ENCODE measurements around the gene GADD45A. TPM values are rescaled to one million over a fixed set of nuclear protein-coding genes. Genes with fewer than 3 reads are reported as not detected.

GADD45A gene
- total and polyA plus RNA-seq, 4 donors, result 9.4 to 29.4 (median 21.5) TPM

- WGBS (ENCODE audit: insufficient coverage), result under 1% methylated on average over 64 of the region's 65 CpGs
- DNase-seq (ENCODE audit: low read depth in 4 of 6, low spot score in 6 of 6), result no peak
- no peaks in the 10 kb centered on the region for H3K9me3 ChIP-seq (ENCODE audit: control insufficient read depth, insufficient read depth, low read length)
- peak overlapping the region; percentile 86 for H3K4me3 ChIP-seq (ENCODE audit: low read depth, low read length)
- H3K27ac ChIP-seq (ENCODE audit: low read depth, low read length), result peak overlapping the region; percentile 64
- no peaks in the 10 kb centered on the region for H3K27me3 ChIP-seq (ENCODE audit: control insufficient read depth, insufficient read depth, low read length)
- H3K36me3 ChIP-seq (ENCODE audit: control insufficient read depth, insufficient read depth, low read length), result no peaks in the 10 kb centered on the region
- peaks cover 14% of the 10 kb centered on the region for H3K4me1 ChIP-seq (ENCODE audit: control insufficient read depth, insufficient read depth, low read length)
Measured at GRCh38 chr1:67685558-67686266, 711 bp downstream of the GADD45A start.

- under 1% methylated on average over 40 of the region's 43 CpGs for WGBS (ENCODE audit: insufficient coverage)
- peak in 3 of 6 donors; percentile 58 to 86 (median 80) for DNase-seq (ENCODE audit: low read depth in 4 of 6, low spot score in 6 of 6)
- Histone ChIP-seq H3K4me1 (ENCODE audit: control insufficient read depth, insufficient read depth, low read length) (peaks cover 14% of the 10 kb centered on the region), H3K27ac (ENCODE audit: low read depth, low read length) (peak overlapping the region; percentile 79), H3K36me3 (ENCODE audit: control insufficient read depth, insufficient read depth, low read length) (no peaks in the 10 kb centered on the region), H3K4me3 (ENCODE audit: low read depth, low read length) (peak overlapping the region; percentile 86), H3K27me3 (ENCODE audit: control insufficient read depth, insufficient read depth, low read length) (no peaks in the 10 kb centered on the region), H3K9me3 (ENCODE audit: control insufficient read depth, insufficient read depth, low read length) (no peaks in the 10 kb centered on the region)
Measured at GRCh38 chr1:67686267-67687197, 1.5 kb downstream of the GADD45A start.

GRCh38 chr1:67687198-67687545, 2.2 kb downstream of the GADD45A start:
- Histone ChIP-seq H3K36me3 (ENCODE audit: control insufficient read depth, insufficient read depth, low read length) (no peaks in the 10 kb centered on the region), H3K27me3 (ENCODE audit: control insufficient read depth, insufficient read depth, low read length) (no peaks in the 10 kb centered on the region), H3K4me1 (ENCODE audit: control insufficient read depth, insufficient read depth, low read length) (peaks cover 14% of the 10 kb centered on the region), H3K4me3 (ENCODE audit: low read depth, low read length) (peak overlapping the region; percentile 86), H3K27ac (ENCODE audit: low read depth, low read length) (no peak overlapping the region), H3K9me3 (ENCODE audit: control insufficient read depth, insufficient read depth, low read length) (no peaks in the 10 kb centered on the region)
- 0% methylated on average over 1 of the region's 3 CpGs for WGBS (ENCODE audit: insufficient coverage)
- peak in 1 of 6 donors; percentile 35 for DNase-seq (ENCODE audit: low read depth in 4 of 6, low spot score in 6 of 6)

GRCh38 chr1:67687649-67688048, 2.6 kb downstream of the GADD45A start:
- DNase-seq (ENCODE audit: low read depth in 4 of 6, low spot score in 6 of 6), result no peak
- Histone ChIP-seq H3K36me3 (ENCODE audit: control insufficient read depth, insufficient read depth, low read length) (no peaks in the 10 kb centered on the region), H3K27ac (ENCODE audit: low read depth, low read length) (no peak overlapping the region), H3K27me3 (ENCODE audit: control insufficient read depth, insufficient read depth, low read length) (no peaks in the 10 kb centered on the region), H3K4me3 (ENCODE audit: low read depth, low read length) (peak overlapping the region; percentile 86), H3K9me3 (ENCODE audit: control insufficient read depth, insufficient read depth, low read length) (no peaks in the 10 kb centered on the region), H3K4me1 (ENCODE audit: control insufficient read depth, insufficient read depth, low read length) (peaks cover 14% of the 10 kb centered on the region)
- 67% methylated on average over 1 of the region's 4 CpGs for WGBS (ENCODE audit: insufficient coverage)

GRCh38 chr1:67688526-67689219, 3.7 kb downstream of the GADD45A start:
- H3K4me1 ChIP-seq (ENCODE audit: control insufficient read depth, insufficient read depth, low read length), result peaks cover 14% of the 10 kb centered on the region
- WGBS (ENCODE audit: insufficient coverage), result 92% methylated on average over 3 of the region's 3 CpGs
- H3K9me3 ChIP-seq (ENCODE audit: control insufficient read depth, insufficient read depth, low read length), result no peaks in the 10 kb centered on the region
- no peaks in the 10 kb centered on the region for H3K27me3 ChIP-seq (ENCODE audit: control insufficient read depth, insufficient read depth, low read length)
- H3K27ac ChIP-seq (ENCODE audit: low read depth, low read length), result no peak overlapping the region
- DNase-seq (ENCODE audit: low read depth in 4 of 6, low spot score in 6 of 6), result no peak
- no peaks in the 10 kb centered on the region for H3K36me3 ChIP-seq (ENCODE audit: control insufficient read depth, insufficient read depth, low read length)
- H3K4me3 ChIP-seq (ENCODE audit: low read depth, low read length), result no peak overlapping the region

GRCh38 chr1:67689267-67690017, 4.4 kb downstream of the GADD45A start:
- 55% methylated on average over 2 of the region's 3 CpGs for WGBS (ENCODE audit: insufficient coverage)
- Histone ChIP-seq H3K27ac (ENCODE audit: low read depth, low read length) (no peak overlapping the region), H3K4me3 (ENCODE audit: low read depth, low read length) (no peak overlapping the region), H3K27me3 (ENCODE audit: control insufficient read depth, insufficient read depth, low read length) (no peaks in the 10 kb centered on the region), H3K36me3 (ENCODE audit: control insufficient read depth, insufficient read depth, low read length) (no peaks in the 10 kb centered on the region), H3K9me3 (ENCODE audit: control insufficient read depth, insufficient read depth, low read length) (no peaks in the 10 kb centered on the region), H3K4me1 (ENCODE audit: control insufficient read depth, insufficient read depth, low read length) (peaks cover 14% of the 10 kb centered on the region)
- DNase-seq (ENCODE audit: low read depth in 4 of 6, low spot score in 6 of 6), result no peak

- Histone ChIP-seq H3K4me1 (ENCODE audit: control insufficient read depth, insufficient read depth, low read length) (peaks cover 11% of the 10 kb centered on the region), H3K27me3 (ENCODE audit: control insufficient read depth, insufficient read depth, low read length) (no peaks in the 10 kb centered on the region), H3K4me3 (ENCODE audit: low read depth, low read length) (no peak overlapping the region), H3K9me3 (ENCODE audit: control insufficient read depth, insufficient read depth, low read length) (no peaks in the 10 kb centered on the region), H3K27ac (ENCODE audit: low read depth, low read length) (no peak overlapping the region), H3K36me3 (ENCODE audit: control insufficient read depth, insufficient read depth, low read length) (no peaks in the 10 kb centered on the region)
- DNase-seq (ENCODE audit: low read depth in 4 of 6, low spot score in 6 of 6), result no peak
Measured at GRCh38 chr1:67690018-67690363, 5.0 kb downstream of the GADD45A start.

- no CpG with 5 or more reads among the region's 2 CpGs for WGBS (ENCODE audit: insufficient coverage)
- peaks cover 10% of the 10 kb centered on the region for H3K4me1 ChIP-seq (ENCODE audit: control insufficient read depth, insufficient read depth, low read length)
- no peak for DNase-seq (ENCODE audit: low read depth in 4 of 6, low spot score in 6 of 6)
- H3K4me3 ChIP-seq (ENCODE audit: low read depth, low read length), result no peak overlapping the region
- H3K27me3 ChIP-seq (ENCODE audit: control insufficient read depth, insufficient read depth, low read length), result no peaks in the 10 kb centered on the region
- no peak overlapping the region for H3K27ac ChIP-seq (ENCODE audit: low read depth, low read length)
- no peaks in the 10 kb centered on the region for H3K36me3 ChIP-seq (ENCODE audit: control insufficient read depth, insufficient read depth, low read length)
- no peaks in the 10 kb centered on the region for H3K9me3 ChIP-seq (ENCODE audit: control insufficient read depth, insufficient read depth, low read length)
Measured at GRCh38 chr1:67690411-67690810, 5.4 kb downstream of the GADD45A start.

- DNase-seq (ENCODE audit: low read depth in 4 of 6, low spot score in 6 of 6), result no peak
- Histone ChIP-seq H3K4me3 (ENCODE audit: low read depth, low read length) (no peak overlapping the region), H3K4me1 (ENCODE audit: control insufficient read depth, insufficient read depth, low read length) (peaks cover under 1% of the 10 kb centered on the region), H3K36me3 (ENCODE audit: control insufficient read depth, insufficient read depth, low read length) (no peaks in the 10 kb centered on the region), H3K9me3 (ENCODE audit: control insufficient read depth, insufficient read depth, low read length) (no peaks in the 10 kb centered on the region), H3K27ac (ENCODE audit: low read depth, low read length) (no peak overlapping the region), H3K27me3 (ENCODE audit: control insufficient read depth, insufficient read depth, low read length) (no peaks in the 10 kb centered on the region)
Measured at GRCh38 chr1:67691712-67692111, 6.7 kb downstream of the GADD45A start.
